Activated naive CD4-positive, alpha-beta T cell treated with anti-CD3 and anti-CD28 coated beads for 36 hours (primary cell): ENCODE data around the gene ZDHHC22. TPM values are rescaled to one million over a fixed set of nuclear protein-coding genes. Genes with fewer than 3 reads are reported as not detected.

ENCODE experiments used
- CTCF ChIA-PET: fragments of 350-600 bp; sonication (Branson Sonifier 250); formaldehyde crosslinking; loops from one replicate; lab custom pipeline; 2021; ENCODE audit warnings: antibody characterized with exemption; lab: Charles Lee
- DNase-seq: peaks from one replicate; pipeline ENCODE4 v3.0.0-alpha.2; 2020
- H3K27ac Mint-ChIP-seq: one replicate; pipeline ENCODE4 v1.8.0; 2021; ENCODE audit warnings: mild to moderate bottlenecking, mixed read lengths
- H3K27me3 Mint-ChIP-seq: one replicate; pipeline ENCODE4 v1.8.0; 2021; ENCODE audit warnings: low read depth, mixed read lengths
- H3K36me3 Mint-ChIP-seq: one replicate; pipeline ENCODE4 v1.8.0; 2021; ENCODE audit warnings: low read depth, mixed read lengths
- H3K4me1 Mint-ChIP-seq: one replicate; pipeline ENCODE4 v1.8.0; 2021; ENCODE audit warnings: low read depth, mixed read lengths
- H3K4me3 Mint-ChIP-seq: one replicate; pipeline ENCODE4 v1.8.0; 2021; ENCODE audit warnings: mild to moderate bottlenecking, moderate library complexity, mixed read lengths
- H3K9me3 Mint-ChIP-seq: one replicate; pipeline ENCODE4 v1.8.0; 2021; ENCODE audit warnings: mixed read lengths
- intact Hi-C: fragments of 100-400 bp; cut with micrococcal nuclease; formaldehyde crosslinking; loops from one replicate; pipeline ENCODE4 v1.15.1; 2023
- total RNA-seq, 2 experiments: library from RNA; stranded (reverse); gene quantifications; one replicate each; pipeline ENCODE4 v1.2.3, GENCODE V29; 2021

Gene ZDHHC22
- total RNA-seq, 2 experiments from 2014 or later: not detected

- CTCF ChIA-PET: interaction anchor here (0.5 to 21.2 kb wide), 10 partner anchors 11 to 290 kb away, joined by 3 to 215 read pairs (median 4); no protein-coding TSS in a partner anchor
- peak; percentile 32 for DNase-seq
- H3K4me1 Mint-ChIP-seq: peaks cover 38% of the 10 kb centered on the region
- peak overlapping the region; percentile 96 for H3K27ac Mint-ChIP-seq
- no peaks in the 10 kb centered on the region for H3K9me3 Mint-ChIP-seq
- no peaks in the 10 kb centered on the region for H3K27me3 Mint-ChIP-seq
- H3K36me3 Mint-ChIP-seq: no peaks in the 10 kb centered on the region
- intact Hi-C loops: loop anchor here (1.0 to 5.0 kb wide), 16 partner anchors 27 to 1118 kb away; partner anchors contain the start of genes ADCK1, AHSA1, ANGEL1 and GPATCH2L
- peak overlapping the region; percentile 88 for H3K4me3 Mint-ChIP-seq
Observed at GRCh38 chr14:77098529-77099353, 42.9 kb downstream of the ZDHHC22 start.

- Mint-ChIP-seq H3K36me3 (no peaks in the 10 kb centered on the region), H3K4me1 (peaks cover 38% of the 10 kb centered on the region), H3K27ac (peak within 1 kb of the TSS; percentile 96), H3K27me3 (no peaks in the 10 kb centered on the region), H3K4me3 (peak within 1 kb of the TSS; percentile 88), H3K9me3 (no peaks in the 10 kb centered on the region)
- peak; percentile 100 for DNase-seq
- CTCF ChIA-PET: interaction anchor here (0.6 to 21.2 kb wide), 11 partner anchors 12 to 332 kb away, joined by 3 to 215 read pairs (median 7); no protein-coding TSS in a partner anchor
- intact Hi-C loops: loop anchor here (1.0 to 5.0 kb wide), 17 partner anchors 27 to 1117 kb away; partner anchors contain the start of genes ADCK1, AHSA1, ANGEL1 and GPATCH2L
Observed at GRCh38 chr14:77097700-77098528, 43.7 kb downstream of the ZDHHC22 start, which contains the start of gene CIPC. CIPC (plus strand) TSS chr14:77098258; CDS start chr14:77105709, 7,451 bp downstream.

- Mint-ChIP-seq H3K27ac (peak overlapping the region; percentile 96), H3K4me1 (peaks cover 38% of the 10 kb centered on the region), H3K4me3 (peak overlapping the region; percentile 88), H3K27me3 (no peaks in the 10 kb centered on the region), H3K9me3 (no peaks in the 10 kb centered on the region), H3K36me3 (no peaks in the 10 kb centered on the region)
- intact Hi-C loops: loop anchor here (1.0 to 5.0 kb wide), 2 partner anchors 329 to 945 kb away; partner anchors contain the start of gene GPATCH2L
- CTCF ChIA-PET: interaction anchor here (0.6 to 21.2 kb wide), 10 partner anchors 11 to 399 kb away, joined by 3 to 215 read pairs (median 8); no protein-coding TSS in a partner anchor
- no peak for DNase-seq
Observed at GRCh38 chr14:77097006-77097699, 44.4 kb downstream of the ZDHHC22 start.

- Mint-ChIP-seq H3K27me3 (no peaks in the 10 kb centered on the region), H3K27ac (no peak overlapping the region), H3K9me3 (peaks cover 4% of the 10 kb centered on the region), H3K36me3 (no peaks in the 10 kb centered on the region), H3K4me3 (no peak overlapping the region), H3K4me1 (peaks cover 30% of the 10 kb centered on the region)
- CTCF ChIA-PET: interaction anchor here (0.5 to 21.2 kb wide), 20 partner anchors 9 to 384 kb away, joined by 3 to 215 read pairs (median 4); no protein-coding TSS in a partner anchor
- intact Hi-C loops: loop anchor here (1.0 to 5.0 kb wide), 5 partner anchors 24 to 942 kb away; partner anchors contain the start of gene GPATCH2L
- peak; percentile 88 for DNase-seq
Observed at GRCh38 chr14:77094672-77095284, 46.8 kb downstream of the ZDHHC22 start.

DNA sequence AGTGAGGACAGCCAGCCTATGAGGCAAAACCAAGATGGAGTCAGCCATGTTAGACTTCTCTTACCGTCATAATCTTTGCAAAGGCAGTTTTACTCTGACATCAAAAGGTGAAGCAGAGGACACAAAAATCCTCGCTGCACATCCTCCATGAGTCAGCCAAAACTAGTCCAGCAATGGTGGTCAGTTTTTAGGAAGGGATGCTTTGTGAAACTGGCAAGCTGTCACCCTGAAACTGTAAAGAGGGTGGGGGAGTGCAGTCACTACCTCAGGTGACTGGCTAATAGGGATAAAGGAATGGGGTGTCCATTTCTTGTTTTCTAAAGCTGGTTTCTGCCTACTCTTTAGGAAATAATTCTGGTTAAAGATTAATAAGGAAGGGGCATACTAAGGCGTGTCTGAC lies 48.9 kb downstream of the ZDHHC22 start:
- CTCF ChIA-PET: interaction anchor here (0.5 to 21.2 kb wide), 5 partner anchors 22 to 219 kb away, joined by 3 to 215 read pairs (median 5); no protein-coding TSS in a partner anchor
- H3K9me3 Mint-ChIP-seq: peaks cover 4% of the 10 kb centered on the region
- no peak overlapping the region for H3K27ac Mint-ChIP-seq
- no peak overlapping the region for H3K4me3 Mint-ChIP-seq
- H3K27me3 Mint-ChIP-seq: no peaks in the 10 kb centered on the region
- no peaks in the 10 kb centered on the region for H3K36me3 Mint-ChIP-seq
- intact Hi-C loops: no loop called here
- H3K4me1 Mint-ChIP-seq: peaks cover 16% of the 10 kb centered on the region
- no peak for DNase-seq

GRCh38 chr14:77091518-77091917 lies 50.1 kb downstream of the ZDHHC22 start:
- CTCF ChIA-PET: interaction anchor here (0.6 to 21.2 kb wide), 9 partner anchors 9 to 225 kb away, joined by 3 to 215 read pairs (median 4); no protein-coding TSS in a partner anchor
- H3K9me3 Mint-ChIP-seq: peaks cover 4% of the 10 kb centered on the region
- peaks cover 12% of the 10 kb centered on the region for H3K4me1 Mint-ChIP-seq
- intact Hi-C loops: no loop called here
- no peak overlapping the region for H3K4me3 Mint-ChIP-seq
- no peak for DNase-seq
- no peak overlapping the region for H3K27ac Mint-ChIP-seq
- H3K27me3 Mint-ChIP-seq: no peaks in the 10 kb centered on the region
- no peaks in the 10 kb centered on the region for H3K36me3 Mint-ChIP-seq

GRCh38 chr14:77088645-77089044 lies 52.9 kb downstream of the ZDHHC22 start:
- H3K4me1 Mint-ChIP-seq: peaks cover 4% of the 10 kb centered on the region
- H3K27me3 Mint-ChIP-seq: no peaks in the 10 kb centered on the region
- no peak overlapping the region for H3K4me3 Mint-ChIP-seq
- H3K36me3 Mint-ChIP-seq: no peaks in the 10 kb centered on the region
- no peak for DNase-seq
- intact Hi-C loops: no loop called here
- H3K9me3 Mint-ChIP-seq: peaks cover 4% of the 10 kb centered on the region
- CTCF ChIA-PET: interaction anchor here (0.6 to 21.2 kb wide), 9 partner anchors 10 to 215 kb away, joined by 3 to 215 read pairs (median 3); no protein-coding TSS in a partner anchor
- H3K27ac Mint-ChIP-seq: no peak overlapping the region

DNA sequence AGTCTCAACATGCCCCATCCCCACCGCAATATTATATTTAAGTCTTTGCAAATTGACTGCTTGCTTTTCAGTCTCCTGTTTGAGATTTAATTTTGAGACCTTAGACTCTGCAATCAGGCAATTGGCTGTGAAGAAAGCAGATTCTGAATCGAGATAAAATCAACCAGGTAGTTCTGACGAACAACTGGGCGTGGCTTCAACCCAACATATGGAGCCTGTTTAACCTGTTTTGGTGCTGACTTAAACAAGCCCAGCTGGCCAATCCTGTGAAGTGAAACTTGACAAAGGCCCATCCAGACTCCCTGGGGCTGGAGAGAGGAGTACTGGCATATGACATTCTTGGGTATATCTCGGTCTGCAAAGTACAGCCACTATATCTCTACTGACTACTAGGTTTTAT lies 53.4 kb downstream of the ZDHHC22 start:
- Mint-ChIP-seq H3K4me1 (peaks cover 4% of the 10 kb centered on the region), H3K4me3 (no peak overlapping the region), H3K27ac (no peak overlapping the region), H3K36me3 (no peaks in the 10 kb centered on the region), H3K27me3 (no peaks in the 10 kb centered on the region), H3K9me3 (peaks cover 4% of the 10 kb centered on the region)
- no peak for DNase-seq
- CTCF ChIA-PET: interaction anchor here (1.0 to 21.2 kb wide), 4 partner anchors 24 to 215 kb away, joined by 3 to 215 read pairs (median 4); no protein-coding TSS in a partner anchor
- intact Hi-C loops: no loop called here

DNA sequence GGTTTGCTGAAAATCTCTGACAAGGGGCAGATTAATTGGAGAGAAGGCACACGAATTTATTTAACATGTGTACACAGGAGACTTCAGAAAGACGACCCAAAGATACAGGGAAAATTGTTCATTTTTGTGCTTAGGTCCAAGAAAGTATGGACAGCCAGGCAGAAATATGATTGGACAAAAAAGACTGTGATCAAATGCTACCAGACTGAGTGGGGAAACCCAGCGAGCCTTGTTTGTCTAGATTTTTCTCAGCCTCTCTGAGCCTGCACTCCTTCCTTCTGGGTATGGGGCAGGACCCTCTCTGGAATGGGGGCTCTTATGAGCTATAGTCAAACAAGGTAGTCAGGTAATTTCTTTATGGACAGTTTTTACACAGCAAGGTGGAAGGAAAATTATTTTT lies 54.0 kb downstream of the ZDHHC22 start:
- Mint-ChIP-seq H3K36me3 (no peaks in the 10 kb centered on the region), H3K9me3 (peaks cover 4% of the 10 kb centered on the region), H3K27ac (no peak overlapping the region), H3K4me1 (peaks cover 4% of the 10 kb centered on the region), H3K27me3 (no peaks in the 10 kb centered on the region), H3K4me3 (no peak overlapping the region)
- intact Hi-C loops: no loop called here
- CTCF ChIA-PET: interaction anchor here (0.9 to 21.2 kb wide), 4 partner anchors 9 to 214 kb away, joined by 3 to 215 read pairs (median 12); no protein-coding TSS in a partner anchor
- DNase-seq: no peak

DNA sequence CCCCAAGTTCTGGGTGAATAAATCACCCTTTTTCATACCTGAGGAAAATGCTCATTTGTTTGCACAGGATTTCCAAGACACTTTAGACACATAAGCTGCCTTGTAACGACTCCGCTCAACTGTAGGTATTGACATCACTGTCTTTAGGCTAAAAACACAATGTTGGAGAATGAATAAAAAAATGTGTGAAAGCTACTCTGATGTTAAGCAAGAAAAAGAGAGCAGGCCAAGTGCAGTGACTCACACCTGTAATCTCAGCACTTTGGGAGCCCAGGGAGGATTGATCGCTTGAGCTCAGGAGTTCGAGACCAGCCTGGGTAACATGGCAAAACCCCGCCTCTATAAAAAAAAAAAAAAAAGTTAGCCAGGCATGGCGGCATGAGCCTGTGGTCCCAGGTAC lies 54.6 kb downstream of the ZDHHC22 start:
- Mint-ChIP-seq H3K4me3 (no peak overlapping the region), H3K27me3 (no peaks in the 10 kb centered on the region), H3K4me1 (peaks cover 4% of the 10 kb centered on the region), H3K36me3 (no peaks in the 10 kb centered on the region), H3K9me3 (peaks cover 4% of the 10 kb centered on the region), H3K27ac (no peak overlapping the region)
- intact Hi-C loops: no loop called here
- DNase-seq: no peak
- CTCF ChIA-PET: interaction anchor here (0.9 to 21.2 kb wide), 7 partner anchors 9 to 229 kb away, joined by 3 to 215 read pairs (median 6); no protein-coding TSS in a partner anchor
